GM21360 (cell line): Measurements from ENCODE around the gene MAP6D1.

Experiments used
- ATAC-seq: cut with Tn5 transposase; IDR thresholded peaks from one replicate; pipeline ENCODE4 v1.9.1; 2021; ENCODE audit warnings: mild to moderate bottlenecking, moderate library complexity; ENCODE audit not compliant: unreplicated experiment

Gene MAP6D1

GRCh38 chr3:183825456-183826161 lies at the start of gene MAP6D1:
Gene MAP6D1, minus strand, starts transcription at chr3:183825577. Its CDS starts 30 bp downstream, at chr3:183825547.
- ATAC-seq: peak; percentile 64

GRCh38 chr3:183873914-183874313 lies 48.5 kb upstream of the MAP6D1 start:
- no peak for ATAC-seq

GRCh38 chr3:183871541-183871940 lies 46.2 kb upstream of the MAP6D1 start:
- no peak for ATAC-seq

- ATAC-seq: no peak
Observed at GRCh38 chr3:183870563-183870962, 45.2 kb upstream of the MAP6D1 start.

GRCh38 chr3:183868796-183869195 lies 43.4 kb upstream of the MAP6D1 start:
- no peak for ATAC-seq

- ATAC-seq: no peak
Observed at GRCh38 chr3:183862610-183863009, 37.2 kb upstream of the MAP6D1 start.

GRCh38 chr3:183857863-183858262 lies 32.5 kb upstream of the MAP6D1 start:
- ATAC-seq: no peak

- no peak for ATAC-seq
Observed at GRCh38 chr3:183854318-183855035, 29.1 kb upstream of the MAP6D1 start.

- ATAC-seq: no peak
Observed at GRCh38 chr3:183845608-183846288, 20.4 kb upstream of the MAP6D1 start.

- no peak for ATAC-seq
Observed at GRCh38 chr3:183845090-183845489, 19.7 kb upstream of the MAP6D1 start.

GRCh38 chr3:183844606-183845005 lies 19.2 kb upstream of the MAP6D1 start:
- ATAC-seq: no peak

GRCh38 chr3:183839751-183840150 lies 14.4 kb upstream of the MAP6D1 start:
- ATAC-seq: no peak

- ATAC-seq: no peak
Observed at GRCh38 chr3:183837894-183838293, 12.5 kb upstream of the MAP6D1 start.

- no peak for ATAC-seq
Observed at GRCh38 chr3:183837390-183837789, 12.0 kb upstream of the MAP6D1 start.

GRCh38 chr3:183833516-183833915 lies 8.1 kb upstream of the MAP6D1 start:
- ATAC-seq: no peak

- no peak for ATAC-seq
Observed at GRCh38 chr3:183830187-183830586, 4.8 kb upstream of the MAP6D1 start.

- no peak for ATAC-seq
Observed at GRCh38 chr3:183829466-183829865, 4.1 kb upstream of the MAP6D1 start.

- ATAC-seq: no peak
Observed at GRCh38 chr3:183828538-183828870, 3.1 kb upstream of the MAP6D1 start.

GRCh38 chr3:183827809-183828537 lies 2.6 kb upstream of the MAP6D1 start:
- ATAC-seq: no peak

- ATAC-seq: no peak
Observed at GRCh38 chr3:183826448-183827250, 1.3 kb upstream of the MAP6D1 start.
